ENCODE measurements around the gene TUBA1C. TPM values are rescaled to one million over a fixed set of nuclear protein-coding genes. Genes with fewer than 3 reads are reported as not detected.
"Not testable (repeated sequence)": the region's sequence is repeated elsewhere in the genome, so short reads cannot be mapped to it uniquely, and the experiment has no call there.

Gene TUBA1C
- polyA plus RNA-seq, 1 donor (not counting 4 experiments of a cell fraction or from before 2014, with no cell fraction given) = 1,922 TPM

GRCh38 chr12:49314811-49315210, 49.9 kb downstream of the TUBA1C start:
- no peak overlapping the region for H2AFZ ChIP-seq (ENCODE audit: control insufficient read depth, low read length)
- H4K20me1 ChIP-seq (ENCODE audit: control insufficient read depth, extremely low read depth, insufficient read depth, low read length) = no peaks in the 10 kb centered on the region
- no peaks in the 10 kb centered on the region for H3K36me3 ChIP-seq (ENCODE audit: control insufficient read depth in 2 of 2, extremely low read depth in 1 of 2, insufficient read depth in 2 of 2, low read length in 2 of 2)
- H3K79me2 ChIP-seq (ENCODE audit: control insufficient read depth, insufficient read depth, low read length) = no peaks in the 10 kb centered on the region
- H3K4me1 ChIP-seq (ENCODE audit: control insufficient read depth, extremely low read depth, insufficient read depth, low read length) = peaks cover 5% of the 10 kb centered on the region
- no peak for FAIRE-seq
- H3K9me3 ChIP-seq (ENCODE audit: control insufficient read depth, low read depth, low read length) = no peaks in the 10 kb centered on the region
- H3K27ac ChIP-seq (ENCODE audit: control insufficient read depth, insufficient read depth, low read length) = no peak overlapping the region
- TF ChIP-seq EZH2 (IDR thresholded peaks at IDR 0.05; ENCODE audit: low read length) = no peak
- TF ChIP-seq, protein P1, sequence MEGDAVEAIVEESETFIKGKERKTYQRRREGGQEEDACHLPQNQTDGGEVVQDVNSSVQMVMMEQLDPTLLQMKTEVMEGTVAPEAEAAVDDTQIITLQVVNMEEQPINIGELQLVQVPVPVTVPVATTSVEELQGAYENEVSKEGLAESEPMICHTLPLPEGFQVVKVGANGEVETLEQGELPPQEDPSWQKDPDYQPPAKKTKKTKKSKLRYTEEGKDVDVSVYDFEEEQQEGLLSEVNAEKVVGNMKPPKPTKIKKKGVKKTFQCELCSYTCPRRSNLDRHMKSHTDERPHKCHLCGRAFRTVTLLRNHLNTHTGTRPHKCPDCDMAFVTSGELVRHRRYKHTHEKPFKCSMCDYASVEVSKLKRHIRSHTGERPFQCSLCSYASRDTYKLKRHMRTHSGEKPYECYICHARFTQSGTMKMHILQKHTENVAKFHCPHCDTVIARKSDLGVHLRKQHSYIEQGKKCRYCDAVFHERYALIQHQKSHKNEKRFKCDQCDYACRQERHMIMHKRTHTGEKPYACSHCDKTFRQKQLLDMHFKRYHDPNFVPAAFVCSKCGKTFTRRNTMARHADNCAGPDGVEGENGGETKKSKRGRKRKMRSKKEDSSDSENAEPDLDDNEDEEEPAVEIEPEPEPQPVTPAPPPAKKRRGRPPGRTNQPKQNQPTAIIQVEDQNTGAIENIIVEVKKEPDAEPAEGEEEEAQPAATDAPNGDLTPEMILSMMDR (optimal IDR thresholded peaks at IDR 0.05 in 1 of 3, IDR thresholded peaks at IDR 0.05 in 1 of 3, conservative IDR thresholded peaks at IDR 0.05 in 1 of 3; ENCODE audit: extremely low read depth in 1 of 3, insufficient read depth in 2 of 3, low read length in 3 of 3) = no peak
- no peak overlapping the region for H3K4me2 ChIP-seq (ENCODE audit: control insufficient read depth, extremely low read depth, insufficient read depth, low read depth, low read length)
- H3K9me1 ChIP-seq (ENCODE audit: control insufficient read depth, extremely low read depth, insufficient read depth, low read length) = no peaks in the 10 kb centered on the region
- H3K9ac ChIP-seq (ENCODE audit: control insufficient read depth, extremely low read depth, insufficient read depth, low read length) = no peak overlapping the region
- dilution Hi-C loops (cut with MboI; ENCODE audit: extremely low pct_ligation_motif_present, low sequenced_read_pairs) = no loop called here
- no peaks in the 10 kb centered on the region for H3K27me3 ChIP-seq (ENCODE audit: control insufficient read depth, extremely low read depth, insufficient read depth, low read length)
- DNase-seq (ENCODE audit: low read depth, low spot score) = no peak
- no peak overlapping the region for H3K4me3 ChIP-seq (ENCODE audit: control insufficient read depth in 2 of 3, extremely low read depth in 1 of 3, insufficient read depth in 2 of 3, low read depth in 1 of 3, low read length in 3 of 3)

- dilution Hi-C loops (cut with MboI; ENCODE audit: extremely low pct_ligation_motif_present, low sequenced_read_pairs); FAIRE-seq: not testable (repeated sequence)
Observed at GRCh38 chr12:49317118-49317517, 52.2 kb downstream of the TUBA1C start.

DNA sequence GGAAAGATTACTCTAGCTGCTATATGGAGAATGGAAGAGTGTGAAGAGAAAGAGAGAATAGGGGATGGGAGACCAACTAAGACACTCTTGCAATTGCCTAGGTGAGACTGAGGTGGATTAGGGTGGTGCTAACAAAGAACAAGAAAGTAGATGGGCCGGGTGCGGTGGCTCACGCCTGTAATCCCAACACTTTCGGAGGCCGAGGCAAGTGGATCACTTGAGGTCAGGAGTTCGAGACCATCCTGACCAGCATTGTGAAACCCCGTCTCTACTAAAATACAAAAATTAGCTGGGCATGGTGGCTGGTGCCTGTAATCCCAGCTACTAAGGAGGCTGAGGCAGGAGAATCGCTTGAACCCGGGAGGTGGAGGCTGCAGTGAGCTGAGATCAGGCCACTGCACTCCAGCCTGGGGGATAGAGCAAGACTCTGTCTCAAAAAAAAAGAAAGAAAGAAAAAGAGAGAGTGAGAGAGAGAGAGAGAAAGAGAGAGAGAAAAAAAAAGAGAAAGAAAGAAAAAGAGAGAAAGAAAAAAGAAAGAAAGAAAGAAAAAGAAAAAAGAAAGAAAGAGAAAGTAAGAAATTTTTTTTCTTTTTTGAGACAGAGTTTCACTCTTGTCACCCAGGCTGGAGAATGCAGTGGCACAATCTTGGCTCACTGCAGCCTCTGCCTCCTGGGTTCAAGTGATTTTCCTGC, 55.7 kb downstream of the TUBA1C start:
- H3K4me2 ChIP-seq (ENCODE audit: control insufficient read depth, extremely low read depth, insufficient read depth, low read depth, low read length); DNase-seq (ENCODE audit: low read depth, low spot score); H2AFZ ChIP-seq (ENCODE audit: control insufficient read depth, low read length); H3K9me3 ChIP-seq (ENCODE audit: control insufficient read depth, low read depth, low read length); H3K36me3 ChIP-seq (ENCODE audit: control insufficient read depth in 2 of 2, extremely low read depth in 1 of 2, insufficient read depth in 2 of 2, low read length in 2 of 2); H3K9ac ChIP-seq (ENCODE audit: control insufficient read depth, extremely low read depth, insufficient read depth, low read length); H3K4me3 ChIP-seq (ENCODE audit: control insufficient read depth in 2 of 3, extremely low read depth in 1 of 3, insufficient read depth in 2 of 3, low read depth in 1 of 3, low read length in 3 of 3); H3K27ac ChIP-seq (ENCODE audit: control insufficient read depth, insufficient read depth, low read length); dilution Hi-C loops (cut with MboI; ENCODE audit: extremely low pct_ligation_motif_present, low sequenced_read_pairs); H3K27me3 ChIP-seq (ENCODE audit: control insufficient read depth, extremely low read depth, insufficient read depth, low read length); H3K9me1 ChIP-seq (ENCODE audit: control insufficient read depth, extremely low read depth, insufficient read depth, low read length); H4K20me1 ChIP-seq (ENCODE audit: control insufficient read depth, extremely low read depth, insufficient read depth, low read length); H3K79me2 ChIP-seq (ENCODE audit: control insufficient read depth, insufficient read depth, low read length); FAIRE-seq: not testable (repeated sequence)
- peaks cover 12% of the 10 kb centered on the region for H3K4me1 ChIP-seq (ENCODE audit: control insufficient read depth, extremely low read depth, insufficient read depth, low read length)

More at GRCh38 chr12:49317118-49317517, 52.2 kb downstream of the TUBA1C start:
- not testable (repeated sequence) for H3K36me3 ChIP-seq (ENCODE audit: control insufficient read depth in 2 of 2, extremely low read depth in 1 of 2, insufficient read depth in 2 of 2, low read length in 2 of 2); H3K4me1 ChIP-seq (ENCODE audit: control insufficient read depth, extremely low read depth, insufficient read depth, low read length); H3K9me1 ChIP-seq (ENCODE audit: control insufficient read depth, extremely low read depth, insufficient read depth, low read length); H3K27me3 ChIP-seq (ENCODE audit: control insufficient read depth, extremely low read depth, insufficient read depth, low read length); H3K4me2 ChIP-seq (ENCODE audit: control insufficient read depth, extremely low read depth, insufficient read depth, low read depth, low read length); H3K4me3 ChIP-seq (ENCODE audit: control insufficient read depth in 2 of 3, extremely low read depth in 1 of 3, insufficient read depth in 2 of 3, low read depth in 1 of 3, low read length in 3 of 3); DNase-seq (ENCODE audit: low read depth, low spot score); H2AFZ ChIP-seq (ENCODE audit: control insufficient read depth, low read length); H4K20me1 ChIP-seq (ENCODE audit: control insufficient read depth, extremely low read depth, insufficient read depth, low read length); H3K27ac ChIP-seq (ENCODE audit: control insufficient read depth, insufficient read depth, low read length); H3K9ac ChIP-seq (ENCODE audit: control insufficient read depth, extremely low read depth, insufficient read depth, low read length); H3K9me3 ChIP-seq (ENCODE audit: control insufficient read depth, low read depth, low read length); H3K79me2 ChIP-seq (ENCODE audit: control insufficient read depth, insufficient read depth, low read length)
